Thymus (tissue), 11 donors: Measurements from ENCODE around the gene EP400. TPM values are rescaled to one million over a fixed set of nuclear protein-coding genes. Genes with fewer than 3 reads are reported as not detected.
"Not testable (repeated sequence)": the region's sequence is repeated elsewhere in the genome, so short reads cannot be mapped to it uniquely, and the experiment has no call there.

Experiments
- DNase-seq, 9 donors: peaks; one replicate each; pipeline ENCODE4 v3.0.0-alpha.2; 2013; ENCODE audit warnings: low spot score in 9 of 9, low read depth in 6 of 9, missing footprints in 1 of 9
- H3K27ac ChIP-seq, 2 donors: one replicate each; pipeline ENCODE4 v1.5.1; 2013; ENCODE audit warnings: control low read depth in 1 of 2, low read depth in 1 of 2, low read length in 1 of 2, mild to moderate bottlenecking in 1 of 2, moderate library complexity in 1 of 2
- H3K27me3 ChIP-seq, 2 donors: one replicate each; pipeline ENCODE4 v1.5.1; 2013; ENCODE audit warnings: low read length in 1 of 2; ENCODE audit not compliant: control insufficient read depth in 2 of 2, insufficient read depth in 1 of 2
- H3K36me3 ChIP-seq, 2 donors: one replicate each; pipeline ENCODE4 v1.5.1; 2013; ENCODE audit warnings: low read length in 1 of 2, mild to moderate bottlenecking in 1 of 2, moderate library complexity in 1 of 2; ENCODE audit not compliant: control insufficient read depth in 2 of 2, insufficient read depth in 2 of 2
- H3K4me1 ChIP-seq, 2 donors: one replicate each; pipeline ENCODE4 v1.5.1; 2013; ENCODE audit warnings: low read length in 2 of 2; ENCODE audit not compliant: control insufficient read depth in 2 of 2, insufficient read depth in 2 of 2
- H3K4me3 ChIP-seq, 2 donors: one replicate each; pipeline ENCODE4 v1.5.1; 2013; ENCODE audit warnings: low read length in 2 of 2, control low read depth in 1 of 2, mild to moderate bottlenecking in 1 of 2
- H3K9me3 ChIP-seq, 2 donors: one replicate each; pipeline ENCODE4 v1.5.1; 2013; ENCODE audit warnings: low read length in 1 of 2, mild to moderate bottlenecking in 1 of 2; ENCODE audit not compliant: control insufficient read depth in 2 of 2, insufficient read depth in 1 of 2
- WGBS: extraction: QIAGEN DNeasy Blood & Tissue Kit; methylation state at CpG from one replicate; pipeline ENCODE4 v1.1.7; 2013; 5-methylcytosine and 5-hydroxymethylcytosine counted together
- polyA plus RNA-seq: library from polyadenylated mRNA; stranded (reverse); fragments of 200-250 nt; gene quantifications from one replicate; pipeline ENCODE4 v1.2.3, GENCODE V29; 2013
- total RNA-seq: library from RNA; stranded (reverse); fragments of 120-200 nt; gene quantifications from one replicate; pipeline ENCODE4 v1.2.4, GENCODE V29; 2013
- donor health status: healthy.

The EP400 gene
- total and polyA plus RNA-seq, 2 donors = 4.6 to 28.9 TPM

- Histone ChIP-seq H3K36me3 (peaks cover 71 to 79% of the 10 kb centered on the region in 2 donors), H3K27me3 (no peaks in the 10 kb centered on the region), H3K4me1 (peaks cover 0 to 4% of the 10 kb centered on the region in 2 donors), H3K4me3 (no peak overlapping the region), H3K9me3 (peaks cover 0 to 2% of the 10 kb centered on the region in 2 donors), H3K27ac (no peak overlapping the region)
- 92% methylated on average over 20 of the region's 20 CpGs for WGBS
- DNase-seq = no peak
Measured at GRCh38 chr12:132040906-132041606, 91.3 kb downstream of the EP400 start.

GRCh38 chr12:132043216-132043615 lies 93.5 kb downstream of the EP400 start:
- no peak overlapping the region for H3K27ac ChIP-seq
- 97% methylated on average over 3 of the region's 3 CpGs for WGBS
- H3K27me3 ChIP-seq = no peaks in the 10 kb centered on the region
- H3K36me3 ChIP-seq = peaks cover 68% of the 10 kb centered on the region in 2 donors
- DNase-seq = no peak
- peaks cover 0 to 4% of the 10 kb centered on the region in 2 donors for H3K4me1 ChIP-seq
- no peak overlapping the region for H3K4me3 ChIP-seq
- peaks cover 0 to 2% of the 10 kb centered on the region in 2 donors for H3K9me3 ChIP-seq

GRCh38 chr12:132043770-132044467 lies 94.2 kb downstream of the EP400 start:
- WGBS = 98% methylated on average over 17 of the region's 17 CpGs
- H3K27ac ChIP-seq = no peak overlapping the region
- no peak for DNase-seq
- H3K9me3 ChIP-seq = peaks cover 0 to 2% of the 10 kb centered on the region in 2 donors
- H3K36me3 ChIP-seq = peaks cover 61 to 67% of the 10 kb centered on the region in 2 donors
- no peak overlapping the region for H3K4me3 ChIP-seq
- no peaks in the 10 kb centered on the region for H3K27me3 ChIP-seq
- peaks cover 0 to 4% of the 10 kb centered on the region in 2 donors for H3K4me1 ChIP-seq

- DNase-seq = no peak
- peaks cover 0 to 2% of the 10 kb centered on the region in 2 donors for H3K9me3 ChIP-seq
- H3K36me3 ChIP-seq = peaks cover 59 to 67% of the 10 kb centered on the region in 2 donors
- no peak overlapping the region for H3K4me3 ChIP-seq
- WGBS = 97% methylated on average over 29 of the region's 29 CpGs
- H3K4me1 ChIP-seq = peaks cover 0 to 4% of the 10 kb centered on the region in 2 donors
- H3K27me3 ChIP-seq = no peaks in the 10 kb centered on the region
- H3K27ac ChIP-seq = no peak overlapping the region
Measured at GRCh38 chr12:132044661-132045412, 95.1 kb downstream of the EP400 start.

- no peak overlapping the region for H3K4me3 ChIP-seq
- H3K27me3 ChIP-seq = no peaks in the 10 kb centered on the region
- peaks cover 68 to 70% of the 10 kb centered on the region in 2 donors for H3K36me3 ChIP-seq
- WGBS = 97% methylated on average over 16 of the region's 16 CpGs
- peaks cover 0 to 4% of the 10 kb centered on the region in 2 donors for H3K4me1 ChIP-seq
- no peak for DNase-seq
- H3K9me3 ChIP-seq = peaks cover 0 to 2% of the 10 kb centered on the region in 2 donors
- H3K27ac ChIP-seq = no peak overlapping the region
Measured at GRCh38 chr12:132045751-132046150, 96.0 kb downstream of the EP400 start.

GRCh38 chr12:132046561-132046960 lies 96.8 kb downstream of the EP400 start:
- peaks cover 70 to 76% of the 10 kb centered on the region in 2 donors for H3K36me3 ChIP-seq
- H3K4me3 ChIP-seq = no peak overlapping the region
- H3K27me3 ChIP-seq = no peaks in the 10 kb centered on the region
- H3K9me3 ChIP-seq = peaks cover 0 to 2% of the 10 kb centered on the region in 2 donors
- H3K4me1 ChIP-seq = peaks cover 0 to under 1% of the 10 kb centered on the region in 2 donors
- DNase-seq = no peak
- 98% methylated on average over 11 of the region's 11 CpGs for WGBS
- H3K27ac ChIP-seq = no peak overlapping the region

GRCh38 chr12:132047630-132048029 lies 97.9 kb downstream of the EP400 start:
- not testable (repeated sequence) for H3K27me3 ChIP-seq, DNase-seq, H3K9me3 ChIP-seq, H3K4me3 ChIP-seq, H3K4me1 ChIP-seq, H3K27ac ChIP-seq
- H3K36me3 ChIP-seq = peaks cover 77% of the 10 kb centered on the region in 2 donors
- 84% methylated on average over 11 of the region's 11 CpGs for WGBS

GRCh38 chr12:132049442-132049841 lies 99.7 kb downstream of the EP400 start:
- DNase-seq = no peak
- H3K9me3 ChIP-seq = peaks cover 0 to 2% of the 10 kb centered on the region in 2 donors
- H3K4me1 ChIP-seq = no peaks in the 10 kb centered on the region
- no peaks in the 10 kb centered on the region for H3K27me3 ChIP-seq
- H3K4me3 ChIP-seq = no peak overlapping the region
- H3K36me3 ChIP-seq = peaks cover 78 to 82% of the 10 kb centered on the region in 2 donors
- 98% methylated on average over 2 of the region's 2 CpGs for WGBS
- H3K27ac ChIP-seq = no peak overlapping the region

- Histone ChIP-seq H3K4me3 (no peak overlapping the region), H3K9me3 (peaks cover 0 to 2% of the 10 kb centered on the region in 2 donors), H3K36me3 (peaks cover 78 to 82% of the 10 kb centered on the region in 2 donors), H3K27me3 (no peaks in the 10 kb centered on the region), H3K27ac (no peak overlapping the region), H3K4me1 (no peaks in the 10 kb centered on the region)
- 99% methylated on average over 14 of the region's 14 CpGs for WGBS
- no peak for DNase-seq
Measured at GRCh38 chr12:132049876-132050275, 100.1 kb downstream of the EP400 start.
